AG04450 (cell line): ENCODE results near the gene ZNF536. TPM values are rescaled to one million over a fixed set of nuclear protein-coding genes. Genes with fewer than 3 reads are reported as not detected.

ENCODE experiments used
- CTCF ChIA-PET: fragments of 300-600, 350-600 bp; formaldehyde crosslinking; extraction: SDS; loops from one replicate; lab custom pipeline; 2022; ENCODE audit warnings: antibody characterized with exemption, inconsistent platforms; lab: Charles Lee
- POLR2A ChIA-PET: fragments of 350-600 bp; formaldehyde crosslinking; extraction: SDS; loops from one replicate; lab custom pipeline; 2021; ENCODE audit warnings: antibody characterized with exemption, inconsistent platforms; lab: Yijun Ruan, JAX
- DNase-seq: peaks from one replicate; pipeline ENCODE4 v3.0.0-alpha.2; 2011; ENCODE audit warnings: low read depth, low spot score
- H3K27ac ChIP-seq: one replicate; pipeline ENCODE4 v1.5.1; 2012; ENCODE audit warnings: low read depth, low read length, control low read depth
- H3K27me3 ChIP-seq: one replicate; pipeline ENCODE4 v1.6.0; 2012; ENCODE audit warnings: low read length; ENCODE audit not compliant: control insufficient read depth, insufficient read depth
- H3K4me3 ChIP-seq: 2 replicates; pipeline ENCODE4 v1.5.1; 2011; ENCODE audit warnings: mild to moderate bottlenecking, low read depth, low read length, control low read depth
- H3K9me3 ChIP-seq: 2 replicates; pipeline ENCODE4 v1.5.1; 2012; ENCODE audit warnings: low read length; ENCODE audit not compliant: control insufficient read depth, insufficient read depth
- CTCF ChIP-seq: IDR thresholded peaks from 2 replicates; pipeline ENCODE4 v1.5.1; 2011; ENCODE audit warnings: low read depth, low read length, control low read depth, inconsistent platforms
- polyA plus RNA-seq: library from polyadenylated mRNA; depleted of rRNA; stranded (reverse); fragments of >200 nt; gene quantifications from 2 replicates; pipeline ENCODE4 v1.2.3, GENCODE V29; 2011

The ZNF536 gene
- polyA plus RNA-seq, 1 experiment, result not detected

GRCh38 chr19:30358821-30359580 lies 13.2 kb upstream of the ZNF536 start:
- H3K9me3 ChIP-seq, result peaks cover 82% of the 10 kb centered on the region
- TF ChIP-seq CTCF, result no peak
- CTCF ChIA-PET, result no interaction called here
- H3K4me3 ChIP-seq, result no peak overlapping the region
- POLR2A ChIA-PET, result no interaction called here
- no peak overlapping the region for H3K27ac ChIP-seq
- no peak for DNase-seq
- H3K27me3 ChIP-seq, result no peaks in the 10 kb centered on the region

GRCh38 chr19:30359936-30360335 lies 12.2 kb upstream of the ZNF536 start:
- CTCF ChIA-PET, result no interaction called here
- H3K27ac ChIP-seq, result no peak overlapping the region
- POLR2A ChIA-PET, result no interaction called here

GRCh38 chr19:30360376-30361106 lies 11.6 kb upstream of the ZNF536 start:
- Histone ChIP-seq H3K27me3 (no peaks in the 10 kb centered on the region), H3K9me3 (peaks cover 76% of the 10 kb centered on the region), H3K27ac (no peak overlapping the region), H3K4me3 (no peak overlapping the region)
- POLR2A ChIA-PET, result no interaction called here
- CTCF ChIA-PET, result no interaction called here
- TF ChIP-seq CTCF, result no peak
- DNase-seq, result no peak

More at GRCh38 chr19:30359936-30360335, 12.2 kb upstream of the ZNF536 start:
- H3K27me3 ChIP-seq, result no peaks in the 10 kb centered on the region
- TF ChIP-seq CTCF, result no peak
- no peak overlapping the region for H3K4me3 ChIP-seq
- peaks cover 78% of the 10 kb centered on the region for H3K9me3 ChIP-seq
- no peak for DNase-seq

- no peaks in the 10 kb centered on the region for H3K27me3 ChIP-seq
- POLR2A ChIA-PET, result no interaction called here
- no peak for DNase-seq
- CTCF ChIA-PET, result no interaction called here
- peaks cover 73% of the 10 kb centered on the region for H3K9me3 ChIP-seq
- H3K4me3 ChIP-seq, result no peak overlapping the region
- no peak for TF ChIP-seq CTCF
- H3K27ac ChIP-seq, result no peak overlapping the region
Observed at GRCh38 chr19:30361107-30361447, 11.1 kb upstream of the ZNF536 start.

- ChIA-PET POLR2A (no interaction called here), CTCF (no interaction called here)
- Histone ChIP-seq H3K4me3 (no peak overlapping the region), H3K27me3 (no peaks in the 10 kb centered on the region), H3K27ac (no peak overlapping the region), H3K9me3 (peaks cover 70% of the 10 kb centered on the region)
- TF ChIP-seq CTCF, result no peak
- DNase-seq, result no peak
Observed at GRCh38 chr19:30361721-30362120, 10.5 kb upstream of the ZNF536 start.
